ENCODE data around the gene C6orf136.
"Not testable (repeated sequence)": the region's sequence is repeated elsewhere in the genome, so short reads cannot be mapped to it uniquely, and the experiment has no call there.

C6orf136 gene, protein sequence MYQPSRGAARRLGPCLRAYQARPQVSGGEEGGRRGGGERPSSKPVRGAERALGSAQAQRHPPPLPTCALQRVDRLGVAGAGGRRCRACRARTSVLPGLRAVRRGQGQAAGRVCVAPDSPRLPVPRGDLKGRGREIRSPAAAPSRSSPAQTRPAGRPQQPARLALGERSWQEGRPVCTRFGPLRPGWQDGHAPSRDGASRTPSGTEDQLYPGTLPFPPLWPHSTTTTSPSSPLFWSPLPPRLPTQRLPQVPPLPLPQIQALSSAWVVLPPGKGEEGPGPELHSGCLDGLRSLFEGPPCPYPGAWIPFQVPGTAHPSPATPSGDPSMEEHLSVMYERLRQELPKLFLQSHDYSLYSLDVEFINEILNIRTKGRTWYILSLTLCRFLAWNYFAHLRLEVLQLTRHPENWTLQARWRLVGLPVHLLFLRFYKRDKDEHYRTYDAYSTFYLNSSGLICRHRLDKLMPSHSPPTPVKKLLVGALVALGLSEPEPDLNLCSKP

DNA sequence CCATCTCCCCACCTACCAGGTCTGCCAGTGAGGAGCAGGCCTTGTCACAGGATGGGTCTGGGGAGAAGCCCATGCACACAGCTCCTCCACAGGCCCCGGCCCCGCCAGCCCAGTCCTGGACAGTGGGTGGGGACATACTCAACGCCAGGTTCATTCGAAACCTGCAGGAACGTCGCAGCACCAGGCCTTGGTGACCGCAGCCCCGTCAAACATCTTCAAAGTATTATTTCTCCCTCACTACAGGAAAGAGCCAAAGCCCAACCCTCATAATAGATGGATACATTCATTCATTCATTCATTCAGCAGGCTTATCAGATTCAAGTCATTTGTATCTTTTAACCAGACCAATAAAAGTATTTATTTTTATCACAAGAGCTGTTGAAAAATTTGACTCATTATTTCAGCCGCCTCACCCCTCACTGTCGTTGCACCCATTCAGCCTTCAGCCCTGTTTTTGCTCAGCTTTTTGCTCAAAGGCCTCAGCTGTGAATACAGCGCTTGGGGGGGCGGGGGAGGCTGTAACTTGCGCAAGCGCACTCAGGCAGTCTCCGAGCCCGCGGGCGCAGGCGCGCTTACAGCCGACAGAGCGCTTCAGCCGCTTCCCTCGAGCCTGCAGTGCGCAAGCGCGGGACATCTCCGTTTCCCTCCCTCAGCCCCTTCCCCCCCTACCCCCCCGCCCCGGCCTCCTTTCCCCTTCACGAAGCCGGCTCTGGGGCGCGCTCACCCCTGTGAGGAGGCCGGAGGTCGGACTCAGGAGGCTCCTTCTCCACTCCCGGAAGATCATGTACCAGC lies at the start of gene C6orf136:
Gene C6orf136, plus strand, starts transcription at position 684 of the 792 bp plus-strand sequence. Its CDS starts 99 bp downstream, at position 783.
- peak; percentile 95 for DNase-seq

DNA sequence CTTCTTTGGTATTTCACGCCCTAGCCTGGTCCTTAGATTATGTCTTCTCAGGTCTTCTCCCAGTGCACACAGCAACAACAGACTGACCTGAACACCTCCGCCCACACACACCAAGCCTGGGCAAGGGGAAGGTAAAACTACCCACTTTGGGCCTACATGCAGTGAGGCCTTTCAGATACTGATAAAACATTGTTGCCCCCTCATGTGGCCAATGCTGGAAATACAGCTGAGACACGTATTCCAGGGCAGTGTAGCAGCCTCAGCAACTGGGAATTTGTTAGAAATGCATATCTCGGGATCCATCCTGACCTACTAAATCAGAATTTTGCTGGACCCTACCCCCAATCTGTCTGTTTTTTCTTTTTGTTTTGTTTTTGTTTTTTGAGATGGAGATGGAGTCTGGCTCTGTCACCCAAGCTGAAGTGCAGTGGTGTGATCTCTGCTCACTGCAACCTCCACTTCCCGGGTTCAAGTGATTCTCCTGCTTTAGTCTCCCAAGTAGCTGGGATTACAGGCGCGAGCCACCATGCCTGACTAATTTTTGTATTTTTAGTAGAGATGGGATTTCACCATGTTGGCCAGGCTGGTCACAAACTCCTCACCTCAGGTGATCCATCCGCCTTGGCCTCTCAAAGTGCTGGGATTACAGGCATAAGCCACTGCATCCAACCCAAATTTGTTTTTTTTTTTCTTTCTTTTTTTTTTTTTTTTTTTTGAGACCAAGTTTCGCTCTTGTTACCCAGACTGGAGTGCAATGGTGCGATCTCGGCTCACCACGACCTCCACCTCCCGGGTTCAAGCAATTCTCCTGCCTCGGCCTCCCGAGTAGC lies 49.4 kb upstream of the C6orf136 start:
- not testable (repeated sequence) for DNase-seq

GRCh38 chr6:30598912-30599624 lies 47.9 kb upstream of the C6orf136 start:
- no peak for DNase-seq

GRCh38 chr6:30599625-30600324 lies 47.2 kb upstream of the C6orf136 start:
- no peak for DNase-seq

- DNase-seq: no peak
Measured at GRCh38 chr6:30600451-30600961, 46.4 kb upstream of the C6orf136 start.

GRCh38 chr6:30601436-30601814 lies 45.5 kb upstream of the C6orf136 start:
- DNase-seq: no peak

GRCh38 chr6:30601815-30602641 lies 44.9 kb upstream of the C6orf136 start:
- DNase-seq: no peak

- no peak for DNase-seq
Measured at GRCh38 chr6:30603961-30604360, 43.0 kb upstream of the C6orf136 start.

GRCh38 chr6:30610065-30610464 lies 36.9 kb upstream of the C6orf136 start:
- no peak for DNase-seq

- no peak for DNase-seq
Measured at GRCh38 chr6:30611150-30611855, 35.6 kb upstream of the C6orf136 start.

DNA sequence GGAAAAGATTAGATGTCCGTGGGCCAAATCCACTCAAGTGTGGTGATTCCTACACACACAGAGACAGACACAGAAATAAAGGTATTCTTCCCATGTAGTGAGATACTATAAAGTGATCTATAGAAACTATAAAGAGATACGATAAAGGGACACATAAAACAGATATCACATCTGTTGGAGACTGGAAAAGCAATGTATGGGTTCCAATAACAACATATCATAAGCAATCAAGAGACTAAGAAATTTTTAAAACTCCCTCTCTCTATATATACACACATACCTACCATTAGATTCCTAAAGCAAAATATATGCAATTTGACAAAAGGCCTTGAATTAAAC lies 35.1 kb upstream of the C6orf136 start:
- DNase-seq: no peak

DNA sequence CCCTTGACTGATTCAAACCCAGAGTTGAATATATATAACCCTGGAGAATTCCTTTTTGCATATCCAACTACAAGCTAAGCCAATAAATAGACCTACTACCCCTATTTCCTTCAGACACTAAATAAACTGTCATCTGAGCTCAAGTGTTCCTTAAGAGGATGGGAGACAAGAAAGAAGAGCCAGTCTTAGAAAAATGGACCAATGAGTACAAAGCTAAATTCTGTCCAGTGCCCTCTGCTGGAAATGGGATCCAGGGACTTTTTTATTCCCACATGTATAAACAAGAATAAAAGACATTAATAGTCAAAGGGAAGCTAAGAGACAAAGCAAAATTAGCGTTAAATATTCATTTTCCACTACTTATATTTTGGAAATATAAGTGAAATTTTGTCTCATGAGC lies 34.7 kb upstream of the C6orf136 start:
- no peak for DNase-seq

DNA sequence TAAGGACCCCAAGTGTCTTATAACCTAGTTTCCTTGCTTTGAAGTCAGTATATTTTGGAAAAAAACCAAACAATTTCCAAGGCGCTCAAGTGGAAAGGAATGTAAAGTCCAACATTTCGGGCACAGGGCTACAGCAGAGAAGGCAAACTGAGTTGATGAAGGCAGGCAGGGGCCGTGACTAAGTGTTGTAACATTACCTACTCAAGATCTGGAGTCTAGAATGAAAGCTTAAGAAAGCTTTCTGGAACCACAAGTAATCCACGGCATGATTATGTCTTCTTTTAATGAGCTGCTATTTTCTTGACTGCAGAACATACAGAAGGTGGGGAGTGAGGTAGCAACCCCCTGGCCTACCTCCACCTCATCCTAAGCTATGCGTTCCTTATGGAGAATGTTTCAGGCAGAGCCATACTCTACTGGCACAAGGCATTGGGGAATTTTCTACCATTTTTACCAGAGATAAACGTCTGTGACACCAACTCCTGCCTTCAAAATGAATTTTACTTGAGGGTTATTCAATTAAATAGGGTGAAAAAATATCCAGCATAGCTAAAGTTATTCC lies 34.2 kb upstream of the C6orf136 start:
- DNase-seq: no peak

GRCh38 chr6:30613251-30614043 lies 33.5 kb upstream of the C6orf136 start:
- no peak for DNase-seq

- no peak for DNase-seq
Measured at GRCh38 chr6:30614044-30614842, 32.7 kb upstream of the C6orf136 start.

DNA sequence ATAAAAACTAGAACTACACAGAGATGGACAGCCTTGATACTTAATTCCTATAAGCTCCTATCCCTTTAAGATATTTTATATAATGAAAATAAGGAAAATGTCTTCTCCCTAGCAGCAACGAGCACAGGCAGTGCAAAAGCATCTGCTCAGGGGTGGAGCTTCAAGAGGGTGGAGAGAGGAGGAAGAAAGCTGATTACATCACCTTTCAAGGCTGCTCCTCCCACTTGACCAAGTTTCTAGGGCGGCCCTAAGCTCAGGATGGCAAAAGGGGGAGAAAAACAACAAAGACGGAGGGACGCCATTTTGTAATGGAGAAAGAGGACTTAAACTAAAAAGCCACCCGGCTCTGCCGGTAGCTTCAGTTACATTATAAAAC lies 32.1 kb upstream of the C6orf136 start:
- peak; percentile 93 for DNase-seq

- DNase-seq: peak; percentile 84
Measured at GRCh38 chr6:30615219-30615957, 31.5 kb upstream of the C6orf136 start.

Measured in left hindlimb (tissue), 1 donor.